HEK293 (cell line): ENCODE measurements around the gene TBXA2R.
A peak's percentile ranks its signal among the peaks of the same experiment; 100 is the strongest.

Source experiments
- GLI4 ChIP-seq: fragments of 450-650 bp; formaldehyde crosslinking; IDR thresholded peaks from 2 replicates; pipeline ENCODE4 v1.5.1; 2016; ENCODE audit warnings: missing biosample characterization, missing genetic modification characterization
- REPIN1 ChIP-seq: fragments of 450-650 bp; formaldehyde crosslinking; IDR thresholded peaks from 2 replicates; pipeline ENCODE4 v1.5.1; 2017; ENCODE audit warnings: missing biosample characterization, missing genetic modification characterization, low read depth
- SP7 ChIP-seq: fragments of 450-650 bp; formaldehyde crosslinking; IDR thresholded peaks from 2 replicates; pipeline ENCODE4 v1.5.1; 2016; ENCODE audit warnings: missing biosample characterization, missing genetic modification characterization
- TCF7L2 ChIP-seq: IDR thresholded peaks from 2 replicates; pipeline ENCODE4 v1.6.1; 2011; ENCODE audit warnings: low read depth, mild to moderate bottlenecking, inconsistent platforms, low read length, moderate library complexity, borderline replicate concordance
- ZFHX2 ChIP-seq: fragments of 450-650 bp; formaldehyde crosslinking; conservative IDR thresholded peaks from 2 replicates; pipeline ENCODE4 v1.5.1; 2016; ENCODE audit warnings: missing biosample characterization, missing genetic modification characterization
- ZNF132 ChIP-seq: fragments of 450-650 bp; formaldehyde crosslinking; IDR thresholded peaks from 2 replicates; pipeline ENCODE4 v1.5.1; 2017; ENCODE audit warnings: missing biosample characterization, missing genetic modification characterization, borderline replicate concordance
- ZNF175 ChIP-seq: fragments of 450-650 bp; formaldehyde crosslinking; IDR thresholded peaks from 2 replicates; pipeline ENCODE4 v1.5.1; 2016; ENCODE audit warnings: missing biosample characterization, missing genetic modification characterization
- ZNF19 ChIP-seq: fragments of 450-650 bp; formaldehyde crosslinking; IDR thresholded peaks from 2 replicates; pipeline ENCODE4; 2016; ENCODE audit warnings: missing biosample characterization, missing genetic modification characterization, low read depth
- ZNF24 ChIP-seq: fragments of 450-650 bp; formaldehyde crosslinking; IDR thresholded peaks from 2 replicates; pipeline ENCODE4 v1.5.1; 2016; ENCODE audit warnings: missing biosample characterization, missing genetic modification characterization
- ZNF324 ChIP-seq: fragments of 450-650 bp; formaldehyde crosslinking; IDR thresholded peaks from 2 replicates; pipeline ENCODE4 v1.5.1; 2016; ENCODE audit warnings: missing biosample characterization, missing genetic modification characterization
- ZNF341 ChIP-seq: fragments of 450-650 bp; formaldehyde crosslinking; IDR thresholded peaks from 2 replicates; pipeline ENCODE4; 2016; ENCODE audit warnings: low read depth, missing biosample characterization, missing genetic modification characterization
- ZNF560 ChIP-seq: fragments of 450-650 bp; formaldehyde crosslinking; IDR thresholded peaks from 2 replicates; pipeline ENCODE4 v1.5.1; 2017; ENCODE audit warnings: missing biosample characterization, missing genetic modification characterization, borderline replicate concordance
- ZNF610 ChIP-seq: fragments of 450-650 bp; formaldehyde crosslinking; IDR thresholded peaks from 2 replicates; pipeline ENCODE4 v1.5.1; 2016; ENCODE audit warnings: missing biosample characterization, missing genetic modification characterization, borderline replicate concordance
- ZNF701 ChIP-seq: fragments of 450-650 bp; formaldehyde crosslinking; IDR thresholded peaks from 2 replicates; pipeline ENCODE4 v1.5.1; 2016; ENCODE audit warnings: missing biosample characterization, missing genetic modification characterization
- ZNF791 ChIP-seq: fragments of 450-650 bp; formaldehyde crosslinking; IDR thresholded peaks from 2 replicates; pipeline ENCODE4 v1.5.1; 2016; ENCODE audit warnings: missing biosample characterization, missing genetic modification characterization
- TF ChIP-seq, protein P1 (sequence below): fragments of 450-650 bp; formaldehyde crosslinking; IDR thresholded peaks from 2 replicates; pipeline ENCODE4 v1.5.1; 2016; ENCODE audit warnings: missing biosample characterization, missing genetic modification characterization, borderline replicate concordance
- TF ChIP-seq, protein P2 (sequence below): fragments of 450-650 bp; formaldehyde crosslinking; IDR thresholded peaks from 2 replicates; pipeline ENCODE4 v1.5.1; 2017; ENCODE audit warnings: missing biosample characterization, mild to moderate bottlenecking, missing genetic modification characterization, moderate library complexity
- TF ChIP-seq, protein P3 (sequence below): fragments of 450-650 bp; formaldehyde crosslinking; IDR thresholded peaks from 2 replicates; pipeline ENCODE4 v1.5.1; 2016; ENCODE audit warnings: missing biosample characterization, missing genetic modification characterization
- TF ChIP-seq, protein P4 (sequence below): fragments of 450-650 bp; IDR thresholded peaks from 2 replicates; pipeline ENCODE4 v1.5.1; 2018; ENCODE audit warnings: missing biosample characterization, mild to moderate bottlenecking, missing genetic modification characterization
- TF ChIP-seq, protein P5 (sequence below): fragments of 450-650 bp; formaldehyde crosslinking; IDR thresholded peaks from 2 replicates; pipeline ENCODE4 v1.5.0; 2017; ENCODE audit warnings: missing biosample characterization, missing genetic modification characterization, borderline replicate concordance
- TF ChIP-seq, protein P6 (sequence below): fragments of 450-650 bp; formaldehyde crosslinking; IDR thresholded peaks from 2 replicates; pipeline ENCODE4 v1.5.1; 2016; ENCODE audit warnings: missing biosample characterization, missing genetic modification characterization

TBXA2R gene

DNA sequence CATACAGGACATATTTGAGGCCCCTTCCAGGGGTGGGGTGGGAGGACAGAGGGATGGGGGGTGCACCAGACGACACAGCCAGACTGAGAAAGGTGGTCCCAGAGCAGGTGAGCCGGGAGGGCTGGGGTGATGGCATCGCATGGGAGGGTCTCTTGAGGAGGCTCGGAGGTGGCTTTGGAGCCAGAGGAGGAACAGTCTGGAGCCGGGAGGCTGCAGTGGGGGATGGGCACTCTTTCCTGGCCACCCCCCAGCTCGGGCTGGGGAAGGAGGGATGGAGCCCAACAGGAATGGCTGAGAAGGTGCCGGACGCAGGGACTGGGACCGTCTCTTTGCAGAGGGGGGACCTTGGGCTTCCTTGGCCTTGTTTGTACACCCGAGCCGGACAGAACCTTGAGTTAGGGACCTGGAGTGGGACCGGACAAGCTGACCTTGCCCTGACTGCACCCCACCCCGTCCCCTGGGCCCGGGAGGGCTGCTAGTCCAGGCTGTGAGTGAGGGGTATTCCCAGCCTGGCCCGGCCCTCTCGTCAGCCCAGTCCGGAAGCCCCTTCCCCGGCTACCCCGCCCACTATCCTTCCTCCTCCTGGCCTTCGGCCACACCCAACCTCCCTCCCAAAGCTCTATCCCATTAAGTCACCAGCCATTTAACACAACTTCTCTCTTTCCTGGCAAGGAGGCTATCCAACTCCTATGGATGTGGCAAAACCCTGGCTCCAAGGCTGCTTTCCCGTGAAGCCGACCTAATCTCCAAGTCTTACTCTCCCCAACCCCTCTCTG lies 816 bp upstream of the TBXA2R start (continued):
- TF ChIP-seq, protein P1, sequence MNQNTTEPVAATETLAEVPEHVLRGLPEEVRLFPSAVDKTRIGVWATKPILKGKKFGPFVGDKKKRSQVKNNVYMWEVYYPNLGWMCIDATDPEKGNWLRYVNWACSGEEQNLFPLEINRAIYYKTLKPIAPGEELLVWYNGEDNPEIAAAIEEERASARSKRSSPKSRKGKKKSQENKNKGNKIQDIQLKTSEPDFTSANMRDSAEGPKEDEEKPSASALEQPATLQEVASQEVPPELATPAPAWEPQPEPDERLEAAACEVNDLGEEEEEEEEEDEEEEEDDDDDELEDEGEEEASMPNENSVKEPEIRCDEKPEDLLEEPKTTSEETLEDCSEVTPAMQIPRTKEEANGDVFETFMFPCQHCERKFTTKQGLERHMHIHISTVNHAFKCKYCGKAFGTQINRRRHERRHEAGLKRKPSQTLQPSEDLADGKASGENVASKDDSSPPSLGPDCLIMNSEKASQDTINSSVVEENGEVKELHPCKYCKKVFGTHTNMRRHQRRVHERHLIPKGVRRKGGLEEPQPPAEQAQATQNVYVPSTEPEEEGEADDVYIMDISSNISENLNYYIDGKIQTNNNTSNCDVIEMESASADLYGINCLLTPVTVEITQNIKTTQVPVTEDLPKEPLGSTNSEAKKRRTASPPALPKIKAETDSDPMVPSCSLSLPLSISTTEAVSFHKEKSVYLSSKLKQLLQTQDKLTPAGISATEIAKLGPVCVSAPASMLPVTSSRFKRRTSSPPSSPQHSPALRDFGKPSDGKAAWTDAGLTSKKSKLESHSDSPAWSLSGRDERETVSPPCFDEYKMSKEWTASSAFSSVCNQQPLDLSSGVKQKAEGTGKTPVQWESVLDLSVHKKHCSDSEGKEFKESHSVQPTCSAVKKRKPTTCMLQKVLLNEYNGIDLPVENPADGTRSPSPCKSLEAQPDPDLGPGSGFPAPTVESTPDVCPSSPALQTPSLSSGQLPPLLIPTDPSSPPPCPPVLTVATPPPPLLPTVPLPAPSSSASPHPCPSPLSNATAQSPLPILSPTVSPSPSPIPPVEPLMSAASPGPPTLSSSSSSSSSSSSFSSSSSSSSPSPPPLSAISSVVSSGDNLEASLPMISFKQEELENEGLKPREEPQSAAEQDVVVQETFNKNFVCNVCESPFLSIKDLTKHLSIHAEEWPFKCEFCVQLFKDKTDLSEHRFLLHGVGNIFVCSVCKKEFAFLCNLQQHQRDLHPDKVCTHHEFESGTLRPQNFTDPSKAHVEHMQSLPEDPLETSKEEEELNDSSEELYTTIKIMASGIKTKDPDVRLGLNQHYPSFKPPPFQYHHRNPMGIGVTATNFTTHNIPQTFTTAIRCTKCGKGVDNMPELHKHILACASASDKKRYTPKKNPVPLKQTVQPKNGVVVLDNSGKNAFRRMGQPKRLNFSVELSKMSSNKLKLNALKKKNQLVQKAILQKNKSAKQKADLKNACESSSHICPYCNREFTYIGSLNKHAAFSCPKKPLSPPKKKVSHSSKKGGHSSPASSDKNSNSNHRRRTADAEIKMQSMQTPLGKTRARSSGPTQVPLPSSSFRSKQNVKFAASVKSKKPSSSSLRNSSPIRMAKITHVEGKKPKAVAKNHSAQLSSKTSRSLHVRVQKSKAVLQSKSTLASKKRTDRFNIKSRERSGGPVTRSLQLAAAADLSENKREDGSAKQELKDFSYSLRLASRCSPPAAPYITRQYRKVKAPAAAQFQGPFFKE (tag by site-specific recombination) = no peak
- TF ChIP-seq ZFHX2 (peak; percentile 20; the same call in 1 of the 2 replicates), ZNF24 (tag by site-specific recombination) (no peak), TCF7L2 (no peak), ZNF791 (tag by site-specific recombination) (no peak), ZNF341 (tag by site-specific recombination) (peak; percentile 65), REPIN1 (no peak), SP7 (tag by site-specific recombination) (no peak), ZNF324 (tag by site-specific recombination) (no peak), ZNF132 (tag by site-specific recombination) (no peak), ZNF701 (tag by site-specific recombination) (no peak), ZNF19 (tag by site-specific recombination) (no peak), GLI4 (tag by site-specific recombination) (no peak), ZNF175 (no peak), ZNF560 (tag by site-specific recombination) (no peak), ZNF610 (tag by site-specific recombination) (no peak)
- TF ChIP-seq, protein P2, sequence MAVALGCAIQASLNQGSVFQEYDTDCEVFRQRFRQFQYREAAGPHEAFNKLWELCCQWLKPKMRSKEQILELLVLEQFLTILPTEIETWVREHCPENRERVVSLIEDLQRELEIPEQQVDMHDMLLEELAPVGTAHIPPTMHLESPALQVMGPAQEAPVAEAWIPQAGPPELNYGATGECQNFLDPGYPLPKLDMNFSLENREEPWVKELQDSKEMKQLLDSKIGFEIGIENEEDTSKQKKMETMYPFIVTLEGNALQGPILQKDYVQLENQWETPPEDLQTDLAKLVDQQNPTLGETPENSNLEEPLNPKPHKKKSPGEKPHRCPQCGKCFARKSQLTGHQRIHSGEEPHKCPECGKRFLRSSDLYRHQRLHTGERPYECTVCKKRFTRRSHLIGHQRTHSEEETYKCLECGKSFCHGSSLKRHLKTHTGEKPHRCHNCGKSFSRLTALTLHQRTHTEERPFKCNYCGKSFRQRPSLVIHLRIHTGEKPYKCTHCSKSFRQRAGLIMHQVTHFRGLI = peak; percentile 67
- TF ChIP-seq, protein P3, sequence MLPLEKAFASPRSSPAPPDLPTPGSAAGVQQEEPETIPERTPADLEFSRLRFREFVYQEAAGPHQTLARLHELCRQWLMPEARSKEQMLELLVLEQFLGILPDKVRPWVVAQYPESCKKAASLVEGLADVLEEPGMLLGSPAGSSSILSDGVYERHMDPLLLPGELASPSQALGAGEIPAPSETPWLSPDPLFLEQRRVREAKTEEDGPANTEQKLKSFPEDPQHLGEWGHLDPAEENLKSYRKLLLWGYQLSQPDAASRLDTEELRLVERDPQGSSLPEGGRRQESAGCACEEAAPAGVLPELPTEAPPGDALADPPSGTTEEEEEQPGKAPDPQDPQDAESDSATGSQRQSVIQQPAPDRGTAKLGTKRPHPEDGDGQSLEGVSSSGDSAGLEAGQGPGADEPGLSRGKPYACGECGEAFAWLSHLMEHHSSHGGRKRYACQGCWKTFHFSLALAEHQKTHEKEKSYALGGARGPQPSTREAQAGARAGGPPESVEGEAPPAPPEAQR = no peak
- TF ChIP-seq, protein P4, sequence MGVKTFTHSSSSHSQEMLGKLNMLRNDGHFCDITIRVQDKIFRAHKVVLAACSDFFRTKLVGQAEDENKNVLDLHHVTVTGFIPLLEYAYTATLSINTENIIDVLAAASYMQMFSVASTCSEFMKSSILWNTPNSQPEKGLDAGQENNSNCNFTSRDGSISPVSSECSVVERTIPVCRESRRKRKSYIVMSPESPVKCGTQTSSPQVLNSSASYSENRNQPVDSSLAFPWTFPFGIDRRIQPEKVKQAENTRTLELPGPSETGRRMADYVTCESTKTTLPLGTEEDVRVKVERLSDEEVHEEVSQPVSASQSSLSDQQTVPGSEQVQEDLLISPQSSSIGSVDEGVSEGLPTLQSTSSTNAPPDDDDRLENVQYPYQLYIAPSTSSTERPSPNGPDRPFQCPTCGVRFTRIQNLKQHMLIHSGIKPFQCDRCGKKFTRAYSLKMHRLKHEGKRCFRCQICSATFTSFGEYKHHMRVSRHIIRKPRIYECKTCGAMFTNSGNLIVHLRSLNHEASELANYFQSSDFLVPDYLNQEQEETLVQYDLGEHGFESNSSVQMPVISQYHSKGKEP = no peak
- TF ChIP-seq, protein P5, sequence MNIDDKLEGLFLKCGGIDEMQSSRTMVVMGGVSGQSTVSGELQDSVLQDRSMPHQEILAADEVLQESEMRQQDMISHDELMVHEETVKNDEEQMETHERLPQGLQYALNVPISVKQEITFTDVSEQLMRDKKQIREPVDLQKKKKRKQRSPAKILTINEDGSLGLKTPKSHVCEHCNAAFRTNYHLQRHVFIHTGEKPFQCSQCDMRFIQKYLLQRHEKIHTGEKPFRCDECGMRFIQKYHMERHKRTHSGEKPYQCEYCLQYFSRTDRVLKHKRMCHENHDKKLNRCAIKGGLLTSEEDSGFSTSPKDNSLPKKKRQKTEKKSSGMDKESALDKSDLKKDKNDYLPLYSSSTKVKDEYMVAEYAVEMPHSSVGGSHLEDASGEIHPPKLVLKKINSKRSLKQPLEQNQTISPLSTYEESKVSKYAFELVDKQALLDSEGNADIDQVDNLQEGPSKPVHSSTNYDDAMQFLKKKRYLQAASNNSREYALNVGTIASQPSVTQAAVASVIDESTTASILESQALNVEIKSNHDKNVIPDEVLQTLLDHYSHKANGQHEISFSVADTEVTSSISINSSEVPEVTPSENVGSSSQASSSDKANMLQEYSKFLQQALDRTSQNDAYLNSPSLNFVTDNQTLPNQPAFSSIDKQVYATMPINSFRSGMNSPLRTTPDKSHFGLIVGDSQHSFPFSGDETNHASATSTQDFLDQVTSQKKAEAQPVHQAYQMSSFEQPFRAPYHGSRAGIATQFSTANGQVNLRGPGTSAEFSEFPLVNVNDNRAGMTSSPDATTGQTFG (tag by site-specific recombination) = no peak
- TF ChIP-seq, protein P6, sequence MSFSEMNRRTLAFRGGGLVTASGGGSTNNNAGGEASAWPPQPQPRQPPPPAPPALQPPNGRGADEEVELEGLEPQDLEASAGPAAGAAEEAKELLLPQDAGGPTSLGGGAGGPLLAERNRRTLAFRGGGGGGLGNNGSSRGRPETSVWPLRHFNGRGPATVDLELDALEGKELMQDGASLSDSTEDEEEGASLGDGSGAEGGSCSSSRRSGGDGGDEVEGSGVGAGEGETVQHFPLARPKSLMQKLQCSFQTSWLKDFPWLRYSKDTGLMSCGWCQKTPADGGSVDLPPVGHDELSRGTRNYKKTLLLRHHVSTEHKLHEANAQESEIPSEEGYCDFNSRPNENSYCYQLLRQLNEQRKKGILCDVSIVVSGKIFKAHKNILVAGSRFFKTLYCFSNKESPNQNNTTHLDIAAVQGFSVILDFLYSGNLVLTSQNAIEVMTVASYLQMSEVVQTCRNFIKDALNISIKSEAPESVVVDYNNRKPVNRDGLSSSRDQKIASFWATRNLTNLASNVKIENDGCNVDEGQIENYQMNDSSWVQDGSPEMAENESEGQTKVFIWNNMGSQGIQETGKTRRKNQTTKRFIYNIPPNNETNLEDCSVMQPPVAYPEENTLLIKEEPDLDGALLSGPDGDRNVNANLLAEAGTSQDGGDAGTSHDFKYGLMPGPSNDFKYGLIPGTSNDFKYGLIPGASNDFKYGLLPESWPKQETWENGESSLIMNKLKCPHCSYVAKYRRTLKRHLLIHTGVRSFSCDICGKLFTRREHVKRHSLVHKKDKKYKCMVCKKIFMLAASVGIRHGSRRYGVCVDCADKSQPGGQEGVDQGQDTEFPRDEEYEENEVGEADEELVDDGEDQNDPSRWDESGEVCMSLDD (tag by site-specific recombination) = 0 out of 2 replicates have a peak, but pooled peaks have one; percentile 17
